Cardiac muscle cell (in vitro differentiated cells and primary cell): Measurements from ENCODE around the gene MRPL12. TPM values are rescaled to one million over a fixed set of nuclear protein-coding genes. Genes with fewer than 3 reads are reported as not detected.
A peak's percentile ranks its signal among the peaks of the same experiment; 100 is the strongest.

Source experiments
- DNase-seq, 2 donors: peaks; one replicate each; pipeline versions ENCODE4 v3.0.0 to v3.0.0-alpha.2; 2010 to 2017; ENCODE audit warnings: low read depth in 1 of 2, low spot score in 1 of 2
- H3K27ac ChIP-seq: fragments of 200-600 bp; sonication (generic); 2 replicates; pipeline ENCODE4 v1.5.1; 2016
- H3K27me3 ChIP-seq: fragments of 200-600 bp; sonication (generic); 2 replicates; pipeline ENCODE4 v1.6.0; 2016; ENCODE audit warnings: control low read depth
- H3K36me3 ChIP-seq: fragments of 200-600 bp; sonication (generic); 2 replicates; pipeline ENCODE4 v1.5.1; 2016; ENCODE audit warnings: control low read depth
- H3K4me1 ChIP-seq: fragments of 200-600 bp; sonication (generic); 2 replicates; pipeline ENCODE4 v1.8.1; 2017; ENCODE audit warnings: low read depth, mild to moderate bottlenecking, mixed run types
- H3K4me3 ChIP-seq: fragments of 200-600 bp; sonication (generic); 2 replicates; pipeline ENCODE4 v1.5.1; 2016; ENCODE audit warnings: mild to moderate bottlenecking
- H3K9me3 ChIP-seq: fragments of 200-600 bp; sonication (generic); 2 replicates; pipeline ENCODE4 v1.5.1; 2017; ENCODE audit warnings: low read depth, mild to moderate bottlenecking, control low read depth
- polyA plus RNA-seq: library from polyadenylated mRNA; unstranded; fragments of >200 nt; fragmentation: Nextera tagmentation; extraction: Ambion mirVana; gene quantifications from 2 replicates; pipeline ENCODE4 v1.2.1, GENCODE V29; 2016
- total RNA-seq: library from RNA; depleted of rRNA; stranded (reverse); fragments of >200 nt; gene quantifications from 2 replicates; pipeline ENCODE4 v1.2.3, GENCODE V29; 2016
- TF ChIP-seq, protein P1 (sequence below): IDR thresholded peaks from 2 replicates; pipeline ENCODE4 v1.5.1; 2012; ENCODE audit warnings: low read depth, mild to moderate bottlenecking, low read length

MRPL12 gene
- total and polyA plus RNA-seq, 2 experiments from 2014 or later: 47.5 to 222 TPM

DNA sequence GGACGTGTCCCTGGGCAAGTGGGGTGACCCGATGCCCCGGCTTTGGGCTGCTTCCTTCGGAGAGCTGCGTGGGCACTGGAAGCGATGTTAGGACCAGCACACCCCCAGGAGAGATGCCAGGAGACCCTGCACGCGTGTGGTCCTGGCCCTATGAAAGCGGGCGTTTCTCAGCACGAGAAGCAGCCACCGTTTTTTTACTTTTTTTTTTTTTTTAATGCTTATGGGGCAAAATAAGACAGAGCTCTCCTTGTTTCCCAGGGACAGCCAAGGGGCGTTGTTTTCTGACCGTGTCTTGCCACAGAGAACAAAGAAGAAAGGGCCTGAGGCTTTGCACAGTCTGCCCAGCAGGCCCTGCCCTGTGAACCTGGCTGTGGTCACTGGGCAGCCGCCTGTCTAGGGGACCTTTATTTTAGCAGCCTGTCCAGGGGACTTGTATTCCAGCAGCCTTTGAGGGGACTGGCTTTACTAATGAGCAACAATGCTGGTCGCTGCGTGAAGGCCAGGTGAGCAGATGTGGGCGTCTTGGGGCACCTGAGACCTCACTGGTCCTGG is 9.9 kb downstream of the MRPL12 start:
- Histone ChIP-seq H3K36me3 (peaks cover 2% of the 10 kb centered on the region), H3K4me1 (peaks cover 20% of the 10 kb centered on the region), H3K27me3 (no peaks in the 10 kb centered on the region), H3K27ac (no peak overlapping the region), H3K4me3 (peak overlapping the region; percentile 89), H3K9me3 (no peaks in the 10 kb centered on the region)
- DNase-seq: peak in 1 of 2 donors; percentile 16
- TF ChIP-seq, protein P1, sequence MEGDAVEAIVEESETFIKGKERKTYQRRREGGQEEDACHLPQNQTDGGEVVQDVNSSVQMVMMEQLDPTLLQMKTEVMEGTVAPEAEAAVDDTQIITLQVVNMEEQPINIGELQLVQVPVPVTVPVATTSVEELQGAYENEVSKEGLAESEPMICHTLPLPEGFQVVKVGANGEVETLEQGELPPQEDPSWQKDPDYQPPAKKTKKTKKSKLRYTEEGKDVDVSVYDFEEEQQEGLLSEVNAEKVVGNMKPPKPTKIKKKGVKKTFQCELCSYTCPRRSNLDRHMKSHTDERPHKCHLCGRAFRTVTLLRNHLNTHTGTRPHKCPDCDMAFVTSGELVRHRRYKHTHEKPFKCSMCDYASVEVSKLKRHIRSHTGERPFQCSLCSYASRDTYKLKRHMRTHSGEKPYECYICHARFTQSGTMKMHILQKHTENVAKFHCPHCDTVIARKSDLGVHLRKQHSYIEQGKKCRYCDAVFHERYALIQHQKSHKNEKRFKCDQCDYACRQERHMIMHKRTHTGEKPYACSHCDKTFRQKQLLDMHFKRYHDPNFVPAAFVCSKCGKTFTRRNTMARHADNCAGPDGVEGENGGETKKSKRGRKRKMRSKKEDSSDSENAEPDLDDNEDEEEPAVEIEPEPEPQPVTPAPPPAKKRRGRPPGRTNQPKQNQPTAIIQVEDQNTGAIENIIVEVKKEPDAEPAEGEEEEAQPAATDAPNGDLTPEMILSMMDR: no peak

DNA sequence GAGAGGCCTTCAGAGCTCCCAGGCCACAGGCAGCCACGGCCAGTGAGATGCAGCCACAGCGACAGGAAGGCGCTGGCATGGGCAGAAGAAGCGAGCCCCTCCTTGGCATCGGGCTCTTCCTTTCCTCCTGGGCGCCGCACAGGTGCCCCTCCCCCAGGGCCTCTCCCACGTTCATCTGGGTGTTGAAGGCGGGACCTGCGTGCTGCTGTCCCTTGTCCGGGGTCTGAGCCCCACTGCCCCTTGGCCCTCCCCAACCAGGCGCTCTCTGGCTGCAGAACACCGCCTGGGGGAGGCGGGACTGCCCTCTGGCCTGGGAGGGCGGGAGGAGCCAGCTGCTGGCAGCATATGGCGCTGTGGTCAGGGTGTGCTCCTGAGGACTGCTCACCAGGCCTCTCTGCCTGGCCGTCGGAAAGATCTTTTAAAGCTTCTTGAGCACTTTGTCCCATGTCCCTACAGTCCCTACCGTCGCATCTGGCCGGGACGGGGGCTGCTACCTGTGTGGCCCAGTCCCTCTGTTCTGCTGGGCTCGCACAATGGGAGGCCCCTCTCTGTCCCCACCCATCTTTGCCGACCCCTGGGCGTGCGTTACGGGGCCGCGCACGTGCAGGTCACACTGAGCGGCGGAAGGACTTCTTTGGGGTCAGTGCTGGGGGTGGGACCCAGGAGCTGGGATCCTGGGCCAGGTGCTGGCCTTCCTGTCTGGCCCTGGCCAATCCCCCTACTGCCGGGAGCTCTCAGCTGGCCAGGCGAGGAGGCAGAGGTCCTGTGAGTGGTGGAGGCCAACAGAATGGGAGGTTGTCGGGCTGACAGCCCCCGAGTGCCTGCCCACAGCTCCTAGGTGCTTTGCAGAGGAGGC is 10.6 kb downstream of the MRPL12 start:
- no peaks in the 10 kb centered on the region for H3K9me3 ChIP-seq
- TF ChIP-seq, protein P1: no peak
- no peak overlapping the region for H3K27ac ChIP-seq
- peaks cover 20% of the 10 kb centered on the region for H3K4me1 ChIP-seq
- H3K27me3 ChIP-seq: no peaks in the 10 kb centered on the region
- DNase-seq: no peak
- no peak overlapping the region for H3K4me3 ChIP-seq
- peaks cover 7% of the 10 kb centered on the region for H3K36me3 ChIP-seq

DNA sequence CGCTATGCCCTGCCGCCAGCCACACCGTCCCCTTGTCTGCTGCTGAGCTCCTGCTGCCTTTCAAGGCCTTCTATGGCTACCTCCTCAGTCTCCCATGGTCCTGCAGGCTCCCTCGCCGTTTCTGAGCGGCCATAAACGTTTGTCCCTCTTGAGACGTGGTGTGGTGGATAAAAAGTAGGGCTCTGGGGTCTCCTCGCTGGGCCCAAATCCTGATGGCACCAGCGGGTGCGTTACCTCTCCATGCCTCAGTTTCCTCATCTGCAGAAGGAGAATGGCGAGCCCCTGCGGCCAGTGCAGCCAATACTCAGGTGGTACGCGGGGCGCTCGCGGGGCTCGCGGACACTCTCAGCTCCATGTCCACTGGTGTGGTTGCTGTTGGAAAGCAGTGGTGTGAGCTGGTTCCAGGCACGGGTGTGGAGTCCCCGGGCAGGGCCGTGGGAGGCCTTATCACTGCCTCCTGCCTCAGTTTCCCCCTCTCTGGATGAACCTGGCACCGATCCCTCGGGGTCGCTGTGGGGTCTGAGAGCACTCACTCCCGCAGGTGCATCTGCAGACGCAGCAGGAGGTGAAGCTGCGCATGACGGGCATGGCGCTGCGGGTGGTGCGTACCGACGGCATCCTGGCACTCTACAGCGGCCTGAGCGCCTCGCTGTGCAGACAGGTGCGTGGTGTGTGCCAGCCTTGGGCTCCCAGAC is 11.4 kb downstream of the MRPL12 start:
- Histone ChIP-seq H3K27me3 (no peaks in the 10 kb centered on the region), H3K9me3 (no peaks in the 10 kb centered on the region), H3K27ac (no peak overlapping the region), H3K4me3 (no peak overlapping the region), H3K4me1 (peaks cover 20% of the 10 kb centered on the region), H3K36me3 (peaks cover 7% of the 10 kb centered on the region)
- no peak for DNase-seq
- TF ChIP-seq, protein P1: no peak

DNA sequence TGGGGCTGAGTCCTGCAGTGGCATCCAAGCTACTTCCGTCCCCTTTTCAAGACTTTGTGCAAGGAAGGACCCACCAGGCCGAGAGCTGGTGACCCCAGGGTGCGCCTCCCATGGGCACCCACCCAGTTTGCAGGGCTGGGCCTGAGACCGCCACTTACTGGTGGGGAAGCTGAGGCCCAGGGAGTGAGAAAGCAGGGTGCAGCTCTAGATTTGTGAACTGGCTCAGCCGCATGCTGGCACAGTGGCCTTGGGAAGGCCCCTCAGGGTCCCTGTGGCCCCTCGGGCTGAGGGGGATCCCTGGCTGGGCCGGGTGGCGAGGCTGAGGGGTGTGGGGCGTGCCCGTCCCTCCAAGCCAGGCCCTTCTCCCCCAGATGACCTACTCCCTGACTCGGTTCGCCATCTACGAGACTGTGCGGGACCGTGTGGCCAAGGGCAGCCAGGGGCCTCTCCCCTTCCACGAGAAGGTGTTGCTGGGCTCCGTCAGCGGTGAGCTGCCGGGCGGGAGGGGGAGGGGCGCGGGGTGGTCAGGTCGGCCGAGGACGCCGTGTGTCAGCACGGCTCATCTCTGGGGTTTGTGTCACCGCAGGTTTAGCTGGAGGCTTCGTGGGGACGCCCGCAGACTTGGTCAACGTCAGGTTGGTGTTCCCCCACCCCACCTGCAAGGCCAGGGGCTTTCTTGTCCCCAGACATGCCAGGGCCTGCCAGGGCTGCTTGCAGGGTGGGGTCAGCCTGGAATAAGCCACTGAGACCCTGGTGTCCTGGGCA is 12.1 kb downstream of the MRPL12 start:
- no peak overlapping the region for H3K4me3 ChIP-seq
- H3K27me3 ChIP-seq: no peaks in the 10 kb centered on the region
- no peak for DNase-seq
- peaks cover 7% of the 10 kb centered on the region for H3K36me3 ChIP-seq
- no peak overlapping the region for H3K27ac ChIP-seq
- peaks cover 20% of the 10 kb centered on the region for H3K4me1 ChIP-seq
- no peaks in the 10 kb centered on the region for H3K9me3 ChIP-seq
- TF ChIP-seq, protein P1: no peak
